Measurements from ENCODE around the gene SGTA. TPM values are rescaled to one million over a fixed set of nuclear protein-coding genes. Genes with fewer than 3 reads are reported as not detected.

SGTA gene
- total and polyA plus RNA-seq, 2 of the 13 experiments (the other 11 are each of a cell fraction or from before 2014, with no cell fraction given): 43.9 to 47.4 TPM

- DNase-seq (ENCODE audit: low spot score) (no peak), ATAC-seq (no peak), FAIRE-seq (no peak)
- Histone ChIP-seq H2AFZ (ENCODE audit: low read length) (no peak overlapping the region), H4K20me1 (ENCODE audit: insufficient read depth, low read length) (peaks cover under 1% of the 10 kb centered on the region; the same call in 1 of the 2 replicates), H3K36me3 (replicated peaks in 1 of 2; ENCODE audit: control insufficient read depth in 1 of 2, insufficient read depth in 2 of 2, low read length in 2 of 2) (peaks cover 34 to 79% of the 10 kb centered on the region in 2 experiments; a peak in 4 of 5 replicates), H3K9me3 (ENCODE audit: low read length) (no peaks in the 10 kb centered on the region), H3K4me3 (replicated peaks in 1 of 3; ENCODE audit: insufficient read depth in 1 of 3, low read depth in 2 of 3, low read length in 3 of 3) (no peak overlapping the region), H3K4me1 (ENCODE audit: insufficient read depth, low read length) (no peaks in the 10 kb centered on the region), H3K79me2 (ENCODE audit: insufficient read depth, low read length) (peaks cover 4% of the 10 kb centered on the region), H3K27ac (ENCODE audit: extremely low read length, insufficient read depth, low read length) (no peak overlapping the region), H3K4me2 (ENCODE audit: low read depth, low read length) (no peak overlapping the region), H3K9ac (ENCODE audit: insufficient read depth, low read depth, low read length) (no peak overlapping the region), H3K27me3 (ENCODE audit: control insufficient read depth in 1 of 2, insufficient read depth in 2 of 2, low read length in 2 of 2) (no peaks in the 10 kb centered on the region)
- ChIA-PET CTCF (ENCODE audit: low intra/inter-chr PET ratio, low total read pairs) (no interaction called here), POLR2A (no interaction called here)
- BruUV-seq (replicated peaks): no TSS peak
- TF ChIP-seq ZNF260 (CRISPR knock-in tag; IDR thresholded peaks at IDR 0.05; ENCODE audit: borderline replicate concordance, low read depth): no peak
- TF ChIP-seq RBM22 (optimal IDR thresholded peaks at IDR 0.05; ENCODE audit: low read length): no peak
- no peak for TF ChIP-seq ZNF280B (CRISPR knock-in tag; IDR thresholded peaks at IDR 0.05; ENCODE audit: borderline replicate concordance)
- TF ChIP-seq YY1 (IDR thresholded peaks at IDR 0.05; ENCODE audit: insufficient read depth, insufficient replicate concordance, low read depth, low read length): no peak
- TF ChIP-seq ZMYM3 (CRISPR knock-in tag; IDR thresholded peaks at IDR 0.05): peak; percentile 41; the same call in 1 of the 2 replicates
- no peak for TF ChIP-seq RARA (CRISPR knock-in tag; IDR thresholded peaks at IDR 0.05)
- peak; percentile 91 for TF ChIP-seq ZNF629 (CRISPR knock-in tag; conservative IDR thresholded peaks at IDR 0.05)
- 96% methylated on average over 12 of the region's 12 CpGs for WGBS (ENCODE audit: low lambda C conversion rate)
- intact Hi-C loops (cut with micrococcal nuclease; ENCODE audit: unreplicated experiment): no loop called here
- in situ Hi-C loops (cut with HindIII; ENCODE audit: extremely low pct_ligation_motif_present, low pct_unique_long_range_greater_than_20kb): no loop called here
Measured at GRCh38 chr19:2763687-2764086, 19.4 kb downstream of the SGTA start.

All from HepG2 (cell line).